K562 (cell line): ENCODE results near the gene PLS1. TPM values are rescaled to one million over a fixed set of nuclear protein-coding genes. Genes with fewer than 3 reads are reported as not detected.
A peak's percentile ranks its signal among the peaks of the same experiment; 100 is the strongest.

Experiments
- ARID1B ChIP-seq: fragments of 450-650 bp; IDR thresholded peaks from 2 replicates; pipeline ENCODE4 v1.6.1; 2016; ENCODE audit warnings: antibody characterized with exemption, mild to moderate bottlenecking, inconsistent platforms
- E4F1 ChIP-seq: fragments of 250-450 bp; sonication (Bioruptor Pico); IDR thresholded peaks from 2 replicates; pipeline ENCODE4 v1.5.0; 2021; ENCODE audit warnings: mild to moderate bottlenecking, borderline replicate concordance
- FIP1L1 ChIP-seq: fragments of 200-400 bp; formaldehyde crosslinking; IDR thresholded peaks from 2 replicates; pipeline ENCODE4 v1.6.1; 2018; ENCODE audit warnings: mild to moderate bottlenecking, low read depth, low read length; ENCODE audit not compliant: poor library complexity, severe bottlenecking
- GABPA ChIP-seq: fragments of 200-800 bp; sonication (Bioruptor generic); conservative IDR thresholded peaks from 2 replicates; pipeline ENCODE4 v1.6.1; 2016; ENCODE audit warnings: low read depth, missing genetic modification characterization, missing compliant biosample characterization
- HDAC2 ChIP-seq: fragments of 450-650 bp; IDR thresholded peaks from 2 replicates; pipeline ENCODE4 v1.6.1; 2016; ENCODE audit warnings: mild to moderate bottlenecking
- HNRNPH1 ChIP-seq: fragments of 200-400 bp; formaldehyde crosslinking; optimal IDR thresholded peaks from 2 replicates; pipeline ENCODE3; 2017; ENCODE audit warnings: low read depth, mild to moderate bottlenecking, low read length, moderate library complexity
- NELFE ChIP-seq: IDR thresholded peaks from 2 replicates; pipeline ENCODE4 v1.6.1; 2011; ENCODE audit warnings: mild to moderate bottlenecking; ENCODE audit not compliant: insufficient read depth, insufficient read length
- PATZ1 ChIP-seq: fragments of 250-450 bp; sonication (Bioruptor Pico); IDR thresholded peaks from 2 replicates; pipeline ENCODE4 v1.5.0; 2020; ENCODE audit warnings: mild to moderate bottlenecking, borderline replicate concordance
- PURB ChIP-seq: sonication (generic); formaldehyde crosslinking; IDR thresholded peaks from 2 replicates; pipeline ENCODE4 v1.9.0; 2021; ENCODE audit warnings: low read depth, mild to moderate bottlenecking, missing genetic modification reagents
- RBM22 ChIP-seq: fragments of 200-400 bp; formaldehyde crosslinking; IDR thresholded peaks from 2 replicates; pipeline ENCODE4 v1.6.1; 2018; ENCODE audit warnings: low read length, low read depth; ENCODE audit not compliant: poor library complexity, severe bottlenecking
- SNIP1 ChIP-seq: fragments of 450-650 bp; IDR thresholded peaks from 2 replicates; pipeline ENCODE4 v1.7.1; 2017; ENCODE audit warnings: low read depth, mild to moderate bottlenecking
- TAF15 ChIP-seq: fragments of 200-400 bp; formaldehyde crosslinking; IDR thresholded peaks from 2 replicates; pipeline ENCODE4 v1.6.1; 2017; ENCODE audit warnings: mild to moderate bottlenecking, low read depth, low read length, moderate library complexity
- TAL1 ChIP-seq: fragments of 450-650 bp; IDR thresholded peaks from 2 replicates; pipeline ENCODE4 v1.6.1; 2016; ENCODE audit warnings: mild to moderate bottlenecking
- TBL1XR1 ChIP-seq, 2 experiments: IDR thresholded peaks; 2 replicates each; pipeline ENCODE4 v1.6.1; 2012; ENCODE audit warnings: improper control_type of control experiment in 2 of 2, low read length in 2 of 2, mild to moderate bottlenecking in 1 of 2
- USF1 ChIP-seq: sonication (generic); formaldehyde crosslinking; IDR thresholded peaks from 2 replicates; pipeline ENCODE4 v1.9.0; 2022; ENCODE audit warnings: mild to moderate bottlenecking, missing genetic modification reagents
- ZNF212 ChIP-seq: fragments of 450-650 bp; formaldehyde crosslinking; IDR thresholded peaks from 2 replicates; pipeline ENCODE4 v1.4.0; 2020; ENCODE audit warnings: mild to moderate bottlenecking
- ZNF395 ChIP-seq: fragments of 200-800 bp; sonication (Bioruptor generic); IDR thresholded peaks from 2 replicates; pipeline ENCODE4 v1.6.1; 2017; ENCODE audit warnings: missing genetic modification characterization, missing compliant biosample characterization
- ZNF398 ChIP-seq: fragments of 250-450 bp; sonication (Bioruptor Pico); IDR thresholded peaks from 2 replicates; pipeline ENCODE4 v1.8.0; 2021; ENCODE audit warnings: moderate library complexity, mild to moderate bottlenecking, inconsistent platforms
- ZNF444 ChIP-seq: fragments of 250-450 bp; sonication (Bioruptor Pico); IDR thresholded peaks from 2 replicates; pipeline ENCODE4 v1.4.0; 2020; ENCODE audit warnings: mild to moderate bottlenecking, moderate library complexity
- polyA plus RNA-seq, 8 experiments: library from polyadenylated mRNA; depleted of rRNA in 4 of 8; stranded (reverse) in 5 of 8; unstranded in 3 of 8; fragments of >200 nt; fragmentation: Nextera tagmentation in 2 of 8; fragmentation: Illumina TruSeq in 1 of 8; extraction: Ambion mirVana in 2 of 8; extraction: Trizol in 1 of 8; gene quantifications; 2 replicates each; pipeline versions ENCODE4 v1.2.1 to v1.2.3, GENCODE V29; 2011 to 2014; ENCODE audit warnings: inconsistent platforms in 1 of 8, missing spikeins in 1 of 8
- total RNA-seq, 7 experiments: library from RNA; depleted of rRNA in 6 of 7; stranded (reverse); fragments of >200 nt in 6 of 7; fragmentation: Illumina TruSeq in 2 of 7; extraction: Trizol in 2 of 7; gene quantifications; 2 replicates each; pipeline versions ENCODE4 v1.2.1 to v1.2.3, GENCODE V29; 2011 to 2021; ENCODE audit warnings: low replicate concordance in 1 of 7

Gene PLS1
- total and polyA plus RNA-seq, 9 of the 15 experiments (the other 6 are each of a cell fraction or from before 2014, with no cell fraction given), result 6.1 to 21.3 (median 13.0) TPM

- no peak for TF ChIP-seq E4F1 (CRISPR knock-in tag)
- TF ChIP-seq HDAC2, result peak; percentile 60; the same call in 1 of the 2 replicates
- no peak for TF ChIP-seq SNIP1
- TF ChIP-seq NELFE, result no peak
- TF ChIP-seq PATZ1, result no peak
- TF ChIP-seq GABPA (tag), result 0 out of 2 replicates have a peak, but pooled peaks have one; percentile 16
- no peak for TF ChIP-seq HNRNPH1
- no peak for TF ChIP-seq TAF15
- TF ChIP-seq ZNF395 (CRISPR knock-in tag), result no peak
- TF ChIP-seq TBL1XR1 (IDR thresholded peaks at IDR 0.05; ENCODE audit: low read length in 2 of 2), result no peak
- TF ChIP-seq ZNF444 (CRISPR knock-in tag), result no peak
- no peak for TF ChIP-seq FIP1L1
- TF ChIP-seq USF1, result no peak
- no peak for TF ChIP-seq ZNF398 (CRISPR knock-in tag)
- no peak for TF ChIP-seq TAL1
- no peak for TF ChIP-seq ZNF212
- no peak for TF ChIP-seq ARID1B
- TF ChIP-seq PURB (CRISPR knock-in tag), result no peak
- TF ChIP-seq RBM22, result no peak
Measured at GRCh38 chr3:142724682-142725356, 128.6 kb downstream of the PLS1 start (continued).
